Fibroblast of skin of back (primary cell): ENCODE results near the gene TUBB4B.
"Not testable (repeated sequence)": the region's sequence is repeated elsewhere in the genome, so short reads cannot be mapped to it uniquely, and the experiment has no call there.

ENCODE experiments used
- DNase-seq: peaks from one replicate; pipeline ENCODE4 v3.0.0-alpha.2; 2013

TUBB4B gene

DNA sequence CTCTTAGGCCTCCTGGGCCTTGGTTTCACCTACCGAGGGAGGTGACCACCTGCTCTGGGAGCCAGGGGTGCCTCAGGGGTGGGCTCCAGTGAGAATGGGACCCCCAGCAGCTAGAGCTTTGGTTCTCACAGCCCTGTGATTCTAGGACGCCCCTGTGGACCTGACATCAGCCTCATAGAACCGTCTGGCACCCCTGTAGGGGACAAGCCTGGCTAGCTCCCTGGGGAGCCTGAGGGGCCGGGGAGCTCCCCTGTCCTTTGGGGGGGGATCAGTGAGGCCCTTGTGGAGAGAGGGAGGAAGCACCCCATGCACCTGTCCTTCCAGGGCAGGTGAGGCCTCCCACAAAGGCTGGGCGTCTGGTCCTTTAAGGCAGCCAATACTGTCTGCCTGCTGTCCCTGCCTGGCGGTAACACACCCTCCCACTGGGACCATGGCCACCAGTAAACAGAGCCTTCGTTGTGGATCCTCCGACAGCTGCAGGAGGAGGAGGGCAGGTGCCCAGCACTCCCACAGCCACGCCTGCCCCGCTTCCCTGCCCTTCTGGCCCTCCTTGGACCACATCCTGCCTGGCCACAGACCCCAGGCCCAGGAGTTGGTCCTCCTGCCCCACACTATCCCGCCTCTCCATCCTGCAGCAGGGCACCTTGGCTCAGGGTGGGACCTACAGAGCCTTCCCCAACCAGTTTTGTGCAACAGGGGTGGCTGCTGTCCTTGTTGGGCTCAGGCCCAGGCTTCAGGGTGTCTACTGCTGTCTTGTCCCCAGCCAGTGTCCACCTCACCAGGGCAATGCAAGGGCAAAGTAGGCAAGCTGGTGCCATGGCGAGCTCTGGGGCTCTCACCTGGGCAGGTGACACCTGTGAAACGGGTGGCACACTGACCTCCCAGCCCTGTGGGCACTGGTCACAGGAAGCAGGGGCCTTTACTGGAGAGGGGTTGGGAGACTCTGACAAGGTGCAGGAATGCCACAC is 3.0 kb upstream of the TUBB4B start:
- DNase-seq, result no peak

GRCh38 chr9:137239541-137240200 is 1.4 kb upstream of the TUBB4B start:
- DNase-seq, result not testable (repeated sequence)

- DNase-seq, result peak; percentile 67
Measured at GRCh38 chr9:137240318-137240840, 708 bp upstream of the TUBB4B start.

DNA sequence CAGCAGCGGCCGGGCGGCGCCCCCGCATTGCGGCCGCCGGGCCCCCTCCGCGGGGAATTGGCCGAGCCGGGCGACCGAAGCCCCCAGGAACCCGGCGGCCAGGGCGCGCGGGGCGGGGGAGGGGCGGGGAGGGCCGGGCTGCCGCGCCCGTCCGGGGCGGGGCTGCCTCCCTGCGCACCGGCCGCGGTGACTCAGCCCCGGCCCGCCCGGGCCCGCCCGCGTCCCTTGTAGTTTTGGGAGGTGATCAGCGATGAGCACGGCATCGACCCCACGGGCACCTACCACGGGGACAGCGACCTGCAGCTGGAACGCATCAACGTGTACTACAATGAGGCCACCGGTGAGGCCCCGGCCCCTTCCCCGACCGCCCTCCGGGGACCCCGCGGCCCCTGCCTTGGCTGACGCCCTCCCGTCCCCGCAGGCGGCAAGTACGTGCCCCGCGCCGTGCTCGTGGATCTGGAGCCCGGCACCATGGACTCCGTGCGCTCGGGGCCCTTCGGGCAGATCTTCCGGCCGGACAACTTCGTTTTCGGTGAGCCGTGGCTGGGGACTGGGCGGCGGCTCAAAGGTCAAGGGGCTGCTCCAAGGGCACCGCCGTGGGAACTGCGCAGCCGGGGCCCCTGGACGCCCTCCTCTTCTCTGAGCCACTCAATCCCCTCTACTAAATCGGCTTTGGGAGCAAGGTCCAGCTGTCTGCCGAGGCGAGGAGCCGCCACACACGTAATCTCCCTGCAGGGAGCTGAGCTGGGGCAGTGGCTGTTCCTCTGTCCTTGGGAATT is 592 bp downstream of the TUBB4B start:
- peak; percentile 62 for DNase-seq

GRCh38 chr9:137242269-137243203 is 1.4 kb downstream of the TUBB4B start:
- DNase-seq, result no peak

GRCh38 chr9:137243266-137243625 is 2.2 kb downstream of the TUBB4B start:
- DNase-seq, result not testable (repeated sequence)

- DNase-seq, result no peak
Measured at GRCh38 chr9:137243626-137244485, 2.8 kb downstream of the TUBB4B start.

DNA sequence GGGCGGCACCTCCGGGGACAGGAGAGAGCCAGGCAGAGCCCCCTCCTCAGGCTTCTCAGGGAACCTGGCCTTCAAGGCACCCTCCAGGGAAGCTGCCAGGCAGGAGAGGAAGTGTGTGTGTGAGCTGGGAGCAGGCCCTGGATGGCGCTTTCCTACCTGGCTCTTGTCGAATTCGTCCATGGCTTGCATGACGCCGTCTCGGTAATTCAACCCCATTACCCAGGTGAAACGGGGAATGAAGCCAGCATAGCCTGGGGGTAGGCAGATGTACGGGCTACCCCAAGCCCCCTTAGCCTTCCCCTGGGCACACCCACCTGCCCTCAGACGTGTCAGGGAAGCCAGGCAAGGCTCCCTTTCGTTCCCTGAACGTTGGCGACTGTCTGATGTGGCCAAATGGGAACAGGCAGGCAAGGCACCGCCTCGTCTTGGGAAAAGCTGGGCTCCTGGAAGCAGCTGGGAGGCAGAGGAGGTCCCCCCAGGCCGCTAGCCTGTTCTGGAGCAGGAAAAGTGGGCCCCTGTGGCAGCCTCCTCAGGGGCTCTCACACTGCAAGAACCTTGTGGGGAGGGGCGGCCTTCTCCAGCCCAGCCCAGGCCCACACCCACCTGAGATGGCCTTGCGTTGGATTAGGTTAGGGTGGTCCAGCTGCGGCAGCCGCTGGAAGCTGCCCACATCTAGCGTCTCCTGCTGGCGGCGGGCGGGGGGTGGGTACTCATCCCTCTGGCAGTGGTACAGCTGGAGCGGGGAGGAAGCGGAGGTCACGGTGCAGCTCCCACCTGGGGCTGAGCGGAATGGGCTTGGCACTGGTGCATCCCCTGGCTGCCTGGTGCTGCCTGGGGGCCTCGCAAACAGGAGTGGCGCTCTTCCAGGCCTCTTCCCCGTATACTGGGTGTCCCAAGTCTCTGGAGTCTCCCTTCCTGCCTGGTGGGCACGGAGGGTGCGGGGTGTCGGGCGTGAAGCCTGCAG is 3.7 kb downstream of the TUBB4B start:
- DNase-seq, result no peak

GRCh38 chr9:137245450-137246421 is 4.6 kb downstream of the TUBB4B start:
- no peak for DNase-seq

GRCh38 chr9:137247135-137247915 is 6.2 kb downstream of the TUBB4B start:
- DNase-seq, result no peak

DNA sequence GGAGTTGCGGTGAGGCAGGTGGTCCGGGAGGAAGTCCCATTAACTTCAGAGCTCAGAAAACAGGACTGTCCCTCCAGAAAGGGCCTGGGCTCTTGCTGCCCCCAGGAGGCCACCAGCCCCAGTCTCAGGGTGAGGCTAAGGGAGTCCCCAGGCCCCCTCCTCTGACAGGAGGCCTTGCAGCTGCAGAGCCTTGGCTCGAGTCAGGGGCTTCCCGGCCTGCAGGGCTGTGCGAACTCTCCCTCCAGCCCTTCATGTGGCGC is 6.8 kb downstream of the TUBB4B start:
- DNase-seq, result no peak

GRCh38 chr9:137250329-137251193 is 9.5 kb downstream of the TUBB4B start:
- DNase-seq, result no peak

GRCh38 chr9:137251194-137251461 is 10.0 kb downstream of the TUBB4B start, which contains the start of gene STPG3:
Gene STPG3, plus strand, starts transcription at chr9:137251286. Its CDS starts 1 bp downstream, at chr9:137251287.
- DNase-seq, result no peak

DNA sequence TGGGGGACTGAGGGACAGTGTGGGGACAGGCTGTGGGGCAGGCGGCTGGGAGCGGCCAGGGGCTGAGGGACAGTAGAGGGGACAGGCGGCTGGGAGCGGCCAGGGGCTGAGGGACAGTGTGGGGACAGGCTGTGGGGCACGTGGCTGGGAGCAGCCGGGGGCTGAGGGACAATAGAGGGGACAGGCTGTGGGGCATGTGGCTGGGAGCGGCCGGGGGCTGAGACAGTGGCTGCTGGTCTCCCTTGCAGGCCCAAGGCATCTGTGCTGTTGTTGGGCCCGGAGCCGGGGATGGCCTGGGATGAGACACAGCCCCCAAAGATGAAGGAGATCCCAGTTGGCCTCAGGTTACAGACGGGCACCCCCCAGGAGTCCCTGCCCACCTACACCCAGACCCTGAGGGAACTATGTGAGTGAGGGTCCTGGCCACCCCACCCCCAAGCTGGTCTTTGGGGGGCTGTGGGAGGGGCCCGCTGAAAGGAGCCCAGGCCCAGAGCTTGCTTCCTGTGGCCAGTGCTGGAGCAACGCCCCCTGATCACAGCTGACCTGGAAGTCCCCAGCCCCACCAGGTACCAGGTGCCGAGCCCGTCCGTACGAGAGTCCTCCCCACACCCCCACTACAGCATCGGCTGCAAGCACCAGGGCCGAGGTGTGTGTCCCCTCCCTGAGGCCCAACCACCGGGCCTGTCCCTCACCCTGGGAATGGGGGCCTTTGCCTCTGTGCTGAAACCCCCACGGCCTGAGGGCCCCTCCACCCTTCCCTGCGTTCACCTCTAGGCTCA is 10.6 kb downstream of the TUBB4B start:
- DNase-seq, result no peak

DNA sequence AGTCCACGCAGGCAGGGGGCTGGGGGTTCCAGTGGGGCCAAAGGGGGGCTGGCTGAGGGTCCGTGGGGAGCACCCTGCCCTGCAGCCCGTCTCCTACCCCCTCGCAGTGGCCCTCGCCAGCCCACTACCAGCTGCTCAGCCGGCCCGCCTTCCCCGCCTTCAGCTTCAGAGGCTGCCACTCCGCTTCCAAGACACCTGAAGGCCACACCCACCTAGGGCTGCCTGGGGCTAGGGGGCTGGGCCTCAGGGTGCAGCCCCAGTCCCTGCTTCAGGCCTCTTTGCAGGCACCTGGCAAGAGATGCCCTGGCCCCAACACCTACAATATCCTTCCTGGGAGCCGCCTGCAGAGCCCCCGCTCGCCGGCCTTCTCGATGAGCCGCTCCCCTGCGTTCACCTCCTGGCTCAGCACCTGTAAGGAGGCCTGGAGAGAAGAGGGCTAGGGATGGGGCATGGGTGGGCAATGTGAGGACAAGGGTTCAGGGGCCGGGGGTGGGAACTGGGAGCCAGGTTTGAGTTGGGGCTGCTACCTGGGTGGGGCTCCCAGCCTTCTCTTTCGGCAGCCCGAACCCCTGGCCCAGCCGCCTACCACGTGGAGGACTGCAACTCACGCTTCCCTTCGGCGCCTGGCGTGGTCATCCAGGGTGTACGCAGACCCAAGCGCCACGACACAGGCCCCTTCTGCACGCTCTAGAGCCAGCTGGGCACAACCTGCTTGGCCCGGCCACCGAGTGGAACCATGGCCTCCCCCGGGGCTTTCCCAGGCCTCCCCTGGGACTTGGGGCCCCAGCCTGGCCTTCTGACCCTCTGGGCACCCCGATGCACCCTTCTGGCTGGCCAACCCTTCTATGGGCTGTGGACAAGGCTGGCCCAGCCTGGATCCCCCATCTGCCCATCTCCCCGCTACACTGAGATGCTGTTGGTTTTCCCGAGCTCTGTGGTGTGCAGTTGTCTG is 11.7 kb downstream of the TUBB4B start:
- no peak for DNase-seq
